ENCODE data around the gene CDH23. TPM values are rescaled to one million over a fixed set of nuclear protein-coding genes. Genes with fewer than 3 reads are reported as not detected.

CDH23 gene
- total and polyA plus RNA-seq, 2 of the 8 experiments (the other 6 are each of a cell fraction or from before 2014, with no cell fraction given): 1.9 to 4.9 TPM

- no peaks in the 10 kb centered on the region; a peak in 1 of 7 replicates for H3K27me3 ChIP-seq (replicated peaks in 1 of 4; ENCODE audit: control insufficient read depth in 3 of 4, extremely low read depth in 1 of 4, insufficient read depth in 3 of 4, low read length in 3 of 4)
- no peak overlapping the region for H3K14ac ChIP-seq (ENCODE audit: insufficient read length)
- H2AFZ ChIP-seq (ENCODE audit: low read length): no peak overlapping the region
- no peak overlapping the region for H2BK5ac ChIP-seq (ENCODE audit: low read depth, low read length)
- no peak overlapping the region for H3K4ac ChIP-seq (replicated peaks; ENCODE audit: insufficient read length, low read depth, low read length)
- H3K4me3 ChIP-seq (ENCODE audit: extremely low read depth in 1 of 4, insufficient read depth in 2 of 4, low read depth in 3 of 4, low read length in 4 of 4): no peak overlapping the region
- H3K18ac ChIP-seq (ENCODE audit: extremely low read depth, low read length): no peak overlapping the region
- H4K91ac ChIP-seq (replicated peaks; ENCODE audit: insufficient read length, low read length): no peak overlapping the region
- no peak overlapping the region for H3K56ac ChIP-seq (replicated peaks; ENCODE audit: insufficient read length, low read depth, low read length)
- CTCF ChIA-PET (ENCODE audit: partially characterized antibody): interaction anchor here (0.6 to 28.0 kb wide), 9 partner anchors 10 to 206 kb away, joined by 3 to 401 read pairs (median 4); partner anchors contain the start of gene SLC29A3
- peaks cover 0 to 1% of the 10 kb centered on the region in 2 experiments for H4K20me1 ChIP-seq (replicated peaks in 1 of 2; ENCODE audit: control insufficient read depth in 1 of 2, insufficient read depth in 2 of 2, low read length in 2 of 2)
- no peak for TF ChIP-seq JUND (IDR thresholded peaks at IDR 0.05; ENCODE audit: low read length)
- TF ChIP-seq HDAC2 (IDR thresholded peaks at IDR 0.05; ENCODE audit: borderline replicate concordance in 1 of 2, low read depth in 2 of 2, low read length in 2 of 2): no peak
- no peak for TF ChIP-seq CBX8 (IDR thresholded peaks at IDR 0.05; ENCODE audit: borderline replicate concordance, low read depth, low read length)
- TF ChIP-seq SIRT6 (IDR thresholded peaks at IDR 0.05; ENCODE audit: low read length): no peak
- no peaks in the 10 kb centered on the region for H3K79me1 ChIP-seq (ENCODE audit: low read depth, low read length)
- FAIRE-seq (no peak), DNase-seq (ENCODE audit: low read depth in 1 of 2, low spot score in 2 of 2) (no peak)
- H3K23ac ChIP-seq (ENCODE audit: insufficient read length): no peak overlapping the region
- H3K4me1 ChIP-seq (replicated peaks in 1 of 4; ENCODE audit: control insufficient read depth in 3 of 4, insufficient read depth in 4 of 4, low read length in 3 of 4): no peaks in the 10 kb centered on the region
- no peak overlapping the region for H3K9ac ChIP-seq (replicated peaks in 1 of 4; ENCODE audit: extremely low read depth in 1 of 4, low read depth in 3 of 4, low read length in 3 of 4)
- H2AK5ac ChIP-seq (ENCODE audit: low read depth, low read length): no peak overlapping the region
- no peak overlapping the region for H2BK15ac ChIP-seq (ENCODE audit: low read length)
- no peak overlapping the region for H4K8ac ChIP-seq (ENCODE audit: extremely low read depth, insufficient read depth, low read length)
- peaks cover 2 to 7% (median 3%) of the 10 kb centered on the region in 4 experiments; a peak in 5 of 8 replicates for H3K36me3 ChIP-seq (ENCODE audit: control insufficient read depth in 2 of 4, insufficient read depth in 4 of 4, low read length in 3 of 4)
- H3K27ac ChIP-seq (ENCODE audit: low read depth, low read length): no peak overlapping the region
- H3K4me2 ChIP-seq (ENCODE audit: insufficient read depth in 1 of 2, low read depth in 2 of 2, low read length in 2 of 2): no peak overlapping the region
- H3K23me2 ChIP-seq (ENCODE audit: low read depth, low read length): no peaks in the 10 kb centered on the region
- H3K9me3 ChIP-seq (ENCODE audit: insufficient read depth in 2 of 2, low read depth in 1 of 2, low read length in 1 of 2): no peaks in the 10 kb centered on the region
- no peak overlapping the region for H2BK12ac ChIP-seq (ENCODE audit: low read depth, low read length)
- H4K5ac ChIP-seq (ENCODE audit: insufficient read length, low read depth, low read length): no peak overlapping the region
- H3K79me2 ChIP-seq (ENCODE audit: control insufficient read depth in 1 of 2, insufficient read depth in 2 of 2, low read length in 2 of 2): no peaks in the 10 kb centered on the region
- POLR2A ChIA-PET (ENCODE audit: partially characterized antibody): interaction anchor here (1.1 to 1.2 kb wide), 2 partner anchors 9 to 11 kb away, joined by 3 to 4 read pairs; no protein-coding TSS in a partner anchor
- no peak overlapping the region for H2BK120ac ChIP-seq (replicated peaks; ENCODE audit: low read depth, low read length)
- no peak overlapping the region for H2BK20ac ChIP-seq (ENCODE audit: low read length)
Measured at GRCh38 chr10:71363936-71364335, 32.8 kb upstream of the CDH23 start.
